ENCODE results near the gene SEC24D.
"Not testable (repeated sequence)": the region's sequence is repeated elsewhere in the genome, so short reads cannot be mapped to it uniquely, and the experiment has no call there.

SEC24D gene

DNA sequence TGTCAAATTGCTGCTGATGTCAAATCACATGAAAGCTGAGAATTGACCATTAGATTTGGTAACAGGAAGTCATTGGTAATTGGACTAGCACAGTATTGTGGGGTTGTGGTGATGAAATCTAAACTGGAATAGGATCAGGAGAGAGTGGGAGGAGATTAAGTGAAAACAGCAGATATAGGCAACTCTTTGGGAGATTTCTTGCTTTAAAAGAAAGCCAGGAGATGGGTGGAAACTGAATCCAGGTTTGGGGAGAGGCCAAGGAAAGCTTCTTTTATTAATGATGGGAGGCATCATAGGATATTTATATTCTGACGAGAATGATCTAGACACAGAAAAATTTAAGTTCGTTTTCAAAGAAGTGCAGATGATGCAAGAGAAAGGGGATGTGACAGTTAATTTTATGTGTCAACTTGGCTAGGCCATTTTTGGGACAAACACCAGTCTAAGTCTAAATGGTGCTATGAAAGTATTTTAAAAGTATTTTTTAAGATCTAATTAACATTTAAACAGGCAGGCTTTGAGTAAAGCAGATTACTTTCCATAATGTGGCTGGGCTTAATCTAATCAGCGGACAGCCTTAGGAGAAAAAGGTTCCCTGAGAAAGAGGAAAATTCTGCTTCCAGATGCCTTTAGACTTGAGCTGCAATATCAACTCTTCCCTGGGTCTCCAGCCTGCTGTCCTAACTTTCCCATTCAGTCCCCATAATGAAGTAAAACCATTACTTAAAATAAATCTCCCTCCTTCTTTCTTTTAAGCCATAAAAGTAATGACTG is 24.7 kb downstream of the SEC24D start:
- DNase-seq: no peak

DNA sequence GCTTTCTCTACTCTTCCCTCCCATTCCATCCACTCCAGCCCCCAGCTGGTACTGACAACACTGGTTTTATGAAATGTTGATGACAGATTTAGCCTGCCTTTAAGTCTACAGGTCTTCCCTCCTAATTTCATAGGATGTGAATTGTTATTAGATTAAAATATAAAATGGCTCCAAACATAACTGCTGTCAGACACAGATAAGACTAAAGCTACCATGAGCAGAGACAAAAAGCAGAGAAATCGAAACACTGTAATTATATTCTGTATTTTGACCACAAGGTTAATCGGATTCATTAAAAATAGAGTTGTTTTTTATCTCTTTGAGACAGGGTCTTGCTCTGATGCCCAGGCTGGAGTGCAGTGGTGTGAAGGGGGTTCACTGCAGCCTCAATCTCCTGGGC is 28.3 kb downstream of the SEC24D start:
- no peak for DNase-seq

DNA sequence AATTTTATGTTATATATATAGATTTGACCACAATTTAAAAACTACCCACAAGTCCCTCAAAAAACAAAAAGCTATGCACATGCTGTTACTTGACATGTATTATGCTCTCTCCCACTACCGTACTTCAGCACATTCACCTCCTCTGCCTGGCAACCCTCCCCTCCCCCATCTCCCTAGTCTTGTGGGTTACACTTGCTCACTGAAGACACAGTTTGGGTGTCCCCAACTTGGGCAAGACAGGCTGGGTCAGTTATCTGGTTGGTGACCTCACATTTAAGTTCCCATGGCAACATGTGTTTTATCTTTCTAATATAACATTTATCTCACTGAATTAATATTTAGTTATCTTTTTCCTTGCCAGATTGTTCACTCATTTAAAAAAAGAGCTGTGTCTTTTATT is 32.7 kb downstream of the SEC24D start:
- DNase-seq: no peak

DNA sequence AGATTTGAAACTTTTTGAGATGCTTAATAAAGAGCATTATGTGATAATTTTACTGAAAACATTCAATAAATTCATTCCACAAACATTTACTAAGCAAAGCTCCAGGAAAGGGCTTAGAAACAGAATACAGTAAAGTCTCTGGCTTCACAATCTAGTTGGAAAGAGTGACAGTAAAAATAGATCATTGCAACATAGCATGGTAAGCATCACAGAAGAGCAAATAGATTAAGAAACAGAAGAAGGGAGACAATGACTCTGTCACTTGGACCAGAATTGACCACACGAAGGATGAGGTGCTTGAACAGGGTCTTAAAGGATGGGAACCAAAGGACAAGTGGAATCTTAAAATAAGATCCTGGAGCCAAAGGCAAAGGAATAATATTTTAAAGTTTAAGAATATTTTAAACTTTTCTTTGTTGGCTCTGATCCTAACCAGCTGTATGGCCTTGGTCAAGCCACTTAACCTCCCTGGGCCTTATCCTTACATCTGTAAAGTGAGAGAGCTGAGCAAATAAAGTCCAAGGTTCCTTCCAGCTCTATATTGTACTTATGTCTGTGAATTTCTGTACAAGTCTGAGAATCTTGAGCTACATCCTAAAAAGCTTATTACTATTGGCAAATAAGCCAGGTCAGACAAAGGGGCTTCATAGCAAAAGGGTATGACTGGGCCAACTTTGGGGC is 33.9 kb downstream of the SEC24D start:
- DNase-seq: no peak

DNA sequence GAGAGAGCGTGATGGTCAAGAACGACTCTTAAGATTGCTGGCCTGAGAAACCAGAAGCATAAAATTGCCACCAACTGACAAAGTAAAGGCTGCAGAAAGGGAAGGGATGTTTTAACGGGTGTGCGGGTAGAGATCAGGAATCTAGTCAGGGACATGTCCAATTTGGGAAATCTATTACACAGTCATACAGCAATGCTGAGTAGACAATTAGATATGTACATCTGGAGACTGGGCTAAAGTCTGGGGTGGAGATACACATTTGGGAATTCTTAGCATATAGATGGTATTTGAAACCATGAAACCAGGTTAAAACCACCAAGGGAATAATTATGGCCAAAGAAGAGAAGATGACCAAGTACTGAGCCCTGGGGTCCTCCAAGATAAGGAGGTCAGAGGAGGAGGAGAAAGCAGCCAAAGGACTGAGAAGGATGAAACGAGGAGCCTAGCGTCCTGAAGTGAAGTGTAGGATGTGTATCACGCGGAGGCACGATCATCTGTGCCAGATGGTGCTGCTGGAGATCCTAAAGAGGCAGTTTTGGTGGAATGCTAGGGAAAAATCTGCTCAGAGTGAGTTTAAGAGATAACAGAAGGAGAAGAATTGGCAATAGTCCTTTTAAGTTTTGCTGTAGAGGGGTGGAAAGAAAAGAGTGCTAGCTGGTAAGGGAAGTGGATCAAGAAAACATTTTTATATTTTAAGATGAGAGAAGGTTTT is 36.5 kb downstream of the SEC24D start:
- no peak for DNase-seq

DNA sequence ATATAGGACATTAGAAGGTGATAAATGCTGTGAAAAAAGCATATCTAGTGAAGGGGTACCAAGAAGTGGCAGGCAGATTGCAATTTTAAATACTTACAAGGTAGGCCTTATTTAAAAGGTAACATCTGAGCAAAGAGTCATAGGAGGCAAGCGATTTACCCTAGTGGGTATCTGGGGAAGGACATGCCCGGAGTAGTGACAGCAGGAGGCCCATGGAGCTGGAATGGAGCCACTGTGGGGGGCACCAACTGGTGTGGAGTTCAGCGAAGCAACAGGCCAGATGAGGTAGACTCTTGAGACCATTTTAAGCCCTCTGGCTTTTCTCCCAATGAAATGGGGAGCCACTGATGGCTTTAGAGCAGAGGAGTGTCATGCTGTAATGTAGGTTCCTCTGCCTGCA is 37.3 kb downstream of the SEC24D start:
- no peak for DNase-seq

DNA sequence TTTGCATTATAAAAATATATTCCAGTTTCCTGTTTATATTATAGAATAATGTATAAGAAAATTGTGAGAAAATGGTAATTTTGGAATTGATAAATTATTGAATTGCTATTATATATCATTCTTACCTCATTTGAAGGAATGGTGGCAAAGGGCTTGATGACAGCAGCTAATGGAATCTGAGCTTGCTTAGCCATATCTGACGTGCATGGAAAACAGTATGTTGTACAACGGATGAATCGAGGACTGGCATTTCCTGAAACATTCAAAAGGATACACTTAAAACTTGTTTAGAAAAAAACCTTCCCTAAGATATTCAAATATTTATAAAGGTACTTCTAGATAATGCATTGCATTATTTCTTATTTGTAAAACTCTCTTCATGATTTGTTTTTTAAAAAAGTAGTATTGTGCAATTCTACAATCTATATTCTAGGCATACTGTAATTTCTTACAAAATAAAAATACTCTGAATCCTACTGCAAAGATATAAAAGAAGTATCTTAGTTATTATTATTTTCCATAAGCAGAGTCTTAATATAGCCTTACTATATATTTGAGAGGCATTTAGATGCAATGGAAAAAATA is 38.3 kb downstream of the SEC24D start:
- no peak for DNase-seq

DNA sequence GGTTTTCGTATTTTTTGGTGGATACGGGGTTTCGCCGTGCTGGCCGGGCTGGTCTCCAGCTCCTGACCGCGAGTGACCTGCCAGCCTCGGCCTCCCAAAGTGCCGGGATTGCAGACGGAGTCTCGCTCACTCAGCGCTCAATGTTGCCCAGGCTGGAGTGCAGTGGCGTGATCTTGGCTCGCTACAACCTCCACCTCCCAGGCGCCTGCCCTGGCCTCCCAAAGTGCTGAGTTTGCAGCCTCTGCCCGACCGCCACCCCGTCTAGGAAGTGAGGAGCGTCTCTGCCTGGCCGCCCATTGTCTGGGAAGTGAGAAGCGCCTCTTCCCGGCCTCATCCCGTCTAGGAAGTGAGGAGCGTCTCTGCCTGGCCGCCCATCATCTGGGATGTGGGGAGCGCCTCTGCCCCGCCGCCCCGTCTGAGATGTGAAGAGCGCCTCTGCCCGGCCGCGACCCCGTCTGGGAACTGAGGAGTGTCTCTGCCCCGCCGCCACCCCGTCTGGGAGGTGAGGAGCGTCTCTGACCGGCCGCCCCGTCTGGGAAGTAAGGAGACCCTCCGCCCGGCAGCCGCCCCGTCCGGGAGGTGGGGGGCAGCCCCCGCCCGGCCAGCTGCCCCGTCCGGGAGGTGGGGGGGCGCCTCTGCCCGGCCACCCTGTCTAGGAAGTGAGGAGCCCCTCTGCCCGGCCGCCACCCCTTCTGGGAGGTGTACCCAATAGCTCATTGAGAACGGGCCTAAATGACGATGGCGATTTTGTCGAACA is 44.1 kb downstream of the SEC24D start:
- not testable (repeated sequence) for DNase-seq

DNA sequence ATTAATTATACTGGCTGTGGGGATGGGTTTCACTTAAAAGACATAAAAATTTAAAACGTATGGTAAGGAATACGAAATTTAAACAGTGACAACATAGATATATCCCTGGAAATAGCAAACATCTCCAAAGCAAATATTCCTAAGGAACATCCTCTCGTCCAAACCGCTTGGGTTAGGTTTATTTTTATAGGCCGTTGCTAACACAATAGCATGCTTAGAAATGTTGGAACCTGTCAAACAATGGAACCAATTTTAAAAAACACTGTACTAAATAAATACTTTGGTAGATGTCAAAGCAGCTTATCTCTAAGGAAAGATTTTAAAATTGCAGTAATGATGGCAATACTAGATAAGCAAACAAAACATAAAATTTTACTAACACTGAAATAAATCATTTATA is 45.4 kb downstream of the SEC24D start:
- no peak for DNase-seq

DNA sequence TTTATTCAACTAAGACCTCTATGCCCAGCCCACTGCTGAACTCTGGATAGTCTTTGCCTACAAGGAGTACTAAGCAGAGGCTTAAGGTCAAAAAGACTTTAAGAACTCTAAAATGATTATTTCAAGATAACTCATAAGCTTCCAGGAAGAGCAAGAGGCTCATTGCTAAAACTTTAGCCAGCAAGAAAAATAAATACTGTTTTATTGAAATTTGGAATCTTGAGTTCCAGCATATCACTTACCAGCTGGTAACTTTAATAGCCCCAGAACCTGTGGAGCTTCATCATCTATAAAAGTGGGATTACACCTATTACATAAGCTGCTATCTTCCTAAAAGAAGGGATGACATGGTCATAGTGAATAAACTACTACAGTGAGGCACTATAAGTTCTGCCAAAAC is 47.0 kb downstream of the SEC24D start:
- DNase-seq: no peak

DNA sequence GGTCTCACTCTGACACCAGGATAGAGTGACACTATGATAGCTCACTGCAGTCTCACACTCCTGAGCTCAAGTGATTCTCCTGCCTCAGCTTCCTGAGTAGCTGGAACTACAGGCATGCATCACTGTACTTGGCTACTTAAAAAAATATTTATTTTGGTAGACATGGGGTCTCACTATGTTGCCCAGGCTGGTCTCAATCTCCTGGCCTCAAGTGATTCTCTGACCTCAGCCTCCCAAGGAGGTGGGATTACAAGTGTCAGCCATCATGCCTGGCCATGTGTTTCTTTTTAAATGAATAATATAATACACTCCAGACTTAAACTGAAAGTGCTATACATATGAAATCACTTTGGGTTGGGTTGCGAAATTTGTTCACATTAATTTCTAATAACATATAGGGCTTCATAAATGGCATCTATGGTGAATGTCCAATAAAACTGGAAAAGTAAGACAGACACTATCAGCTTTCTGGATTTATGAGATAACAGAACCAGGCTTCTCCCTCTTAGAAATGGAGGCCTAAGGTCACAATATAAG is 48.0 kb downstream of the SEC24D start:
- no peak for DNase-seq

DNA sequence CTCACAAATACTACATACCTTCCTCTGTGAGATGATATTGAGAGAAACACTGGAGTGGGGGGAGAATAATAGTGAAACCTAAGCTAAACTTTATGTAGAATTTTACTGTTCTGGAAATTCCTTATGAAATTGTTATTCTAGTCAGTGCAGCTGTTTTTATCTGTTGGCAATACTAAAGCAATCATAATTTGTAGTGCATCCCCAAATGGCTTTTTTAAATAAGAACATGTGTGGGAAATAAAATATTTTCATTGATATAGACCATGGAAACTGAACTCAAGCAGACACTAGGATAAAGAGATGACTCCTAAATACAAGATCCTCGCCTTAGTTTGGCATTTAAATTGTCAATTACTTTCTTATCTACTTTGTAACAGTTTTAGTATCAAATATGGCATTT is 51.1 kb downstream of the SEC24D start:
- DNase-seq: no peak

DNA sequence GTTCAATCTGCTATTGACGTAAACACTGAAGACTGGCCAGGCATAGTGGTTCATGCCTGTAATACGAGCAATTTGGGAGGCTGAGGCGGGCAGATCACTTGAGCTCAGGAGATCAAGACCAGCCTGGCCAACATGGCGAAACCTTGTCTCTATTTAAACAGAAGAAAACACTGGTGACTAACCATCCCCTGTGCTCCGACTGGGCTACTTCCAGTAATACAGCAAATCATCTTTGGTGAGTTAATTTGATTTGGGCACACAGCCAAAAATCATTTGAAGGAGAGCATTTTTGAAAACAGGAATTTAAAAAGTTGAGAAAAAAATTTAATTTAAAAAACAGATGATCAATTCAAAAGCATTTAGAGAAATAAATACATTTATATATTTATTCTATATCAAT is 52.0 kb downstream of the SEC24D start:
- no peak for DNase-seq

DNA sequence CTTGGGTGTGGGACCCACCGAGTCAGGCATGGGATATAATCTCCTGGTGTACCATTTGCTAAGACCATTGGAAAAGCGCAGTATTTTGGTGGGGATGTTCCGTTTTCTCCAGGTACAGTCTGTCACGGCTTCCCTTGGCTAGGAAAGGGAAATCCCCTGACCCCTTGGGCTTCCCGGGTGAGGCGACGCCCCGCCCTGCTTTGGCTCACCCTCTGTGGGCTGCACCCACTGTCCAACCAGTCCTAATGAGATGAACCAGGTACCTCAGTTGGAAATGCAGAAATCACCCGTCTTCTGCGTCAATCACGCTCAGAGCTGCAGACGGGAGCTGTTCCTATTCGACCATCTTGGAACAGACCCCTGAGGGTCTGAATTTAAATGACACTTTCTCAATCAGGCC is 53.0 kb downstream of the SEC24D start:
- DNase-seq: not testable (repeated sequence)

DNA sequence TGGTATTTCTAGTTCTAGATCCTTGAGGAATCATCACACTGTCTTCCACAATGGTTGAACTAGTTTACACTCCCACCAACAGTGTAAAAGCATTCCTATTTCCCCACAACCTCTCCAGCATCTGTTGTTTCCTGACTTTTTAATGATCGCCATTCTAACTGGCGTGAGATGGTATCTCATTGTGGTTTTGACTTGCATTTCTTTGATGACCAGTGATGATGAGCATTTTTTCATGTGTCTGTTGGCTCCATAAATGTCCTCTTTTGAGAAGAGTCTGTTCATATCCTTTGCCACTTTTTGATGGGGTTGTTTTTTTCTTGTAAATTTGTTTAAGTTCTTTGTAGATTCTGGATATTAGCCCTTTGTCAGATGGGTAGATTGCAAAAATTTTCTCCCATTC is 58.3 kb downstream of the SEC24D start:
- DNase-seq: not testable (repeated sequence)

DNA sequence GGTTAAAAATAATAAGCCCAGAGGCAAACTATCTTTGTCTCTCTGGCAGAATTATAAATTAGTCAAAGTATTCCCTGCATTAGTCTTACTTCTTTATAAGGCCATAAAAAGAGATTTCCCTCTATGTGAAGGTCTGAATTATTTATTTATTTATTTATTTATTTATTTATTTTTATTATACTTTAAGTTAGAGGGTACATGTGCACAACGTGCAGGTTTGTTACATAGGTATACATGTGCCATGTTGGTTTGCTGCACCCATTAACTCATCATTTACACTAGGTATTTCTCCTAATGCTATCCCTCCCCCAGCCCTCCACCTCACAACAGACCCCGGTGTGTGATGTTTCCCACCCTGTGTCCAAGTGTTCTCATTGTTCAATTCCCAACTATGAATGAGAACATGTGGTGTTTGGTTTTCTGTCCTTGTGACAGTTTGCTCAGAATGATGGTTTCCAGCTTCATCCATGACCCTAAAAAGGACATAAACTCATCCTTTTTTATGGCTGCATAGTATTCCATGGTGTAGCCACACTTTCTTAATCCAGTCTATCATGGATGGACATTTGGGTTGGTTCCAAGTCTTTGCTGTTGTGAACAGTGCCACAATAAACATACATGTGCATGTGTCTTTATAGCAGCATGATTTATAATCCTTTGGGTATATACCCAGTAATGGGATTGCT is 58.8 kb downstream of the SEC24D start:
- DNase-seq: not testable (repeated sequence)

DNA sequence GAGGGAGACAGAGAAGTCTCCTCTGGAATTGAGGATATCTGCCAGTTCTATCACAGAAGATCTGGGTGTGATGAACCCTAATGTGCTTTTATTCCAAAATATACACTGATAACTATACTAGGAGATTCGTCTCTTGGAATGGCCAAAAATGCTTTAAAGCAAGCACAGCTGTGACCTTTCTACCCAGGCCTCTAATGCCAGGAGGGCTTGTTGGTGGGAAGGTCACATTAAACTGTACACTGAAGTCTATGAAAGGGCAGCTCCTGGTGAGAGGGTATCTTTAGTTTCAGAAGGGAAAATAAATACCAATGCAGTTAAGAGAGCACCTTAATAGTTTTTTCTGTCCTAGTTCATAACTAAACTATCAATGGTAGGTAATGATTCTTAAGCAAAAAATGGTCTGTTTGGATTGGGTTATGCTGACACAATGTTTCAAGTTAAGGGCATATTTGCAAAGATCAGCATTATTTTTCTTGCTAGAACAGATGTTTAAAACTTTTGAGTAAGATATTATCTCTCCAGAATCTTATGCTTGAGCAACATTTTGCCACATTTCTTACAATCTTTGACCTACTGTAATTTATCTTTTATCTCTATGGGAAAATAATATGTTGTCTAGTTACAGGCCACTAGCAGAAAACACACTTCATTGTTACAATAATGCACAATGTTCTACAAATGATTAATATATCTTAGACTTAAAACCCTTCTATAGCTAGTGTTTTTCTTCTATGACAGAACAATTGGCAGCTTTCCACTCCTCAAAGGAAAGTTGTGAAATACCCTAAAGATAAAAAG is 59.6 kb downstream of the SEC24D start:
- DNase-seq: no peak

DNA sequence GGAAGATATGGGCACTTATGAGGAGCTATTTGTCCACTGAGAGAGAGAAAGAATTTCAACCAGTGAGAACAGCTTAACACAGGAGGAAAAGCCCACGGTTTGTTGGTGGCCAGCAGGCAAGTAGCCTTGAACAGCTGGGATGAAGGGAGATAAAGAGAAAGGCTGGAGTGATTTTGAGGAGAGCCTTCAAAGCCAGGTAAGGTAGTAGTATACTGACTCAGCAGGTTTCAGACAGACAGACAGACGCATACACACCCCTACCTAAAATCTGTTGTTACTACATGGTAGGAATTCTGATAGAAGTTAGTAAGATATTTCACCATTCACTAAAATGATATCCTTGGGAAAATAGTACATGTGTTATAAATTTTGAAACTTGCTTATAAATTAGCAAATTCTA is 60.5 kb downstream of the SEC24D start:
- DNase-seq: no peak

DNA sequence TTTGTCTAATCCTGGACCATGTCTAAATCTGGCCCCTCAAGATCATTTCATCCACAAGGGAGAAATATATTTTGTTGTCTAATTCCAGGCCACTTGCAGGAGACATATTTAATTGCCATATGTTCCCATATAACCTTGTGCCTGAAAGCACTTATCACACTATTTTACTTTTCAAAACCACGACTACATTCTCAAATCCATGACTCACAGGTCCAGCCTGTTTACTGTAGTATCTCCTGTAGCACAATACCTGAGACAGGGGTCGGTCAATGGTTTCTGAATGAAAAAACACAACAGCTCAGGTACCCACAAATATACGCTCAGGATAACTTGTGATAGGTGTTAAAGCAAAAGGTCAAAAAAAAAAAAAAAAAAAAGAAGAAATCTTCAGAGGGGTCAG is 60.9 kb downstream of the SEC24D start:
- DNase-seq: no peak

DNA sequence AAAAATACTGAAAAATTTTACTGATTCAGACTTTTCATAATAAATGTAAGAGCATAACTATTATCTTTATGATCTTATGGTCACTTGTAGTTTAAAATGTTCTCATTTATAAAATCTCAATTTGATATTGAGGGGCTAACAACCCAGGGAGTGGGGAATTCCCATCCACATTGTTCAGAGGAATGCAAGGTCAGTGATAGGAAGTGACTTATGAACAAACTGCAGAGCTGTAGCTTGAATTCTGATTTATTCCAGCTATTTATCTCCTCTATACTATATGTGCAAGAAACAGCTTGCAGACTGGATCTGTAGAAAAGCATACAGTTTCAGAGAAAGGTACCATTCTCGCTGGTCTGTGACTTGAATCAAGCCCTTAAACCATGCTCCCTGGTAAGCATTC is 61.6 kb downstream of the SEC24D start:
- DNase-seq: no peak

DNA sequence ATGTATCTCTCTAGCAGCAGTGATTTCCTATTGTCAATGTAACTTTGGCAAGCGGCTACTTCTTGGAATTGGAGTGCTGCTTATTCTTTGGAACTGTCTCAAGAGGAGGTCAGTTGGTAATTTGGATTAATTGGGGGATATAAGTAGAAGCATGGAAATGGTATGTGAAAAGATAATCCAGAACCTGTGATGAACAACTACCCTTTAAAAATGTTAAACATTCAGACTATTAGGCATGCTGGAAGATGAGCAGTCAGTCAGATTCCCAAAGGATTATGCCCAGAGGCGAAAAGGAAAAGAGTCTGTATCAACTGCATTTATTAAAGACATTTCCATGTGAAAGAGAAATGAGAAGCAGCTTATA is 62.5 kb downstream of the SEC24D start:
- no peak for DNase-seq

All from DMS79 treated with DMSO at 0.1 percent for 48 hours (cell line).